ENCODE data around the gene SLC7A8. TPM values are rescaled to one million over a fixed set of nuclear protein-coding genes. Genes with fewer than 3 reads are reported as not detected.

Gene SLC7A8
- total RNA-seq, 4 donors from 2014 or later = 32.4 to 67.4 (median 42.9) TPM

GRCh38 chr14:23145794-23146350 lies 37.6 kb downstream of the SLC7A8 start:
- intact Hi-C loops (cut with DNase I; ENCODE audit: low total_unique reads) = no loop called here
- no peak overlapping the region for H3K4me3 ChIP-seq (ENCODE audit: low read depth, poor library complexity, severe bottlenecking)
- 50 to 70% methylated on average over 4 of the region's 4 CpGs for WGBS, 2 donors
- TF ChIP-seq POLR2A (IDR thresholded peaks at IDR 0.05) = no peak
- TF ChIP-seq, protein P1, sequence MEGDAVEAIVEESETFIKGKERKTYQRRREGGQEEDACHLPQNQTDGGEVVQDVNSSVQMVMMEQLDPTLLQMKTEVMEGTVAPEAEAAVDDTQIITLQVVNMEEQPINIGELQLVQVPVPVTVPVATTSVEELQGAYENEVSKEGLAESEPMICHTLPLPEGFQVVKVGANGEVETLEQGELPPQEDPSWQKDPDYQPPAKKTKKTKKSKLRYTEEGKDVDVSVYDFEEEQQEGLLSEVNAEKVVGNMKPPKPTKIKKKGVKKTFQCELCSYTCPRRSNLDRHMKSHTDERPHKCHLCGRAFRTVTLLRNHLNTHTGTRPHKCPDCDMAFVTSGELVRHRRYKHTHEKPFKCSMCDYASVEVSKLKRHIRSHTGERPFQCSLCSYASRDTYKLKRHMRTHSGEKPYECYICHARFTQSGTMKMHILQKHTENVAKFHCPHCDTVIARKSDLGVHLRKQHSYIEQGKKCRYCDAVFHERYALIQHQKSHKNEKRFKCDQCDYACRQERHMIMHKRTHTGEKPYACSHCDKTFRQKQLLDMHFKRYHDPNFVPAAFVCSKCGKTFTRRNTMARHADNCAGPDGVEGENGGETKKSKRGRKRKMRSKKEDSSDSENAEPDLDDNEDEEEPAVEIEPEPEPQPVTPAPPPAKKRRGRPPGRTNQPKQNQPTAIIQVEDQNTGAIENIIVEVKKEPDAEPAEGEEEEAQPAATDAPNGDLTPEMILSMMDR (IDR thresholded peaks at IDR 0.05) = no peak
- peak in 1 of 2 donors; percentile 73 for DNase-seq (ENCODE audit: low spot score in 2 of 2)

- no peak for DNase-seq (ENCODE audit: low spot score in 2 of 2)
- WGBS, 2 donors = 37 to 74% methylated on average over 1 of the region's 1 CpG
- H3K4me3 ChIP-seq (ENCODE audit: low read depth, poor library complexity, severe bottlenecking) = no peak overlapping the region
- TF ChIP-seq POLR2A (IDR thresholded peaks at IDR 0.05) = no peak
- TF ChIP-seq, protein P1 (IDR thresholded peaks at IDR 0.05) = no peak
- intact Hi-C loops (cut with DNase I; ENCODE audit: low total_unique reads) = no loop called here
Observed at GRCh38 chr14:23143911-23144310, 39.5 kb downstream of the SLC7A8 start.

- intact Hi-C loops (cut with DNase I; ENCODE audit: low total_unique reads) = no loop called here
- TF ChIP-seq POLR2A (IDR thresholded peaks at IDR 0.05) = no peak
- TF ChIP-seq, protein P1 (IDR thresholded peaks at IDR 0.05) = no peak
- DNase-seq (ENCODE audit: low spot score in 2 of 2) = no peak
- no peak overlapping the region for H3K4me3 ChIP-seq (ENCODE audit: low read depth, poor library complexity, severe bottlenecking)
- 52 to 71% methylated on average over 4 of the region's 4 CpGs for WGBS, 2 donors
Observed at GRCh38 chr14:23142826-23143225, 40.6 kb downstream of the SLC7A8 start.

- no peak for TF ChIP-seq POLR2A (IDR thresholded peaks at IDR 0.05)
- TF ChIP-seq, protein P1 (IDR thresholded peaks at IDR 0.05) = no peak
- intact Hi-C loops (cut with DNase I; ENCODE audit: low total_unique reads) = no loop called here
- no peak overlapping the region for H3K4me3 ChIP-seq (ENCODE audit: low read depth, poor library complexity, severe bottlenecking)
- 44 to 46% methylated on average over 7 of the region's 7 CpGs for WGBS, 2 donors
- peak in 1 of 2 donors; percentile 90 for DNase-seq (ENCODE audit: low spot score in 2 of 2)
Observed at GRCh38 chr14:23141706-23142444, 41.6 kb downstream of the SLC7A8 start.

- TF ChIP-seq, protein P1 (IDR thresholded peaks at IDR 0.05) = no peak
- no peak for TF ChIP-seq POLR2A (IDR thresholded peaks at IDR 0.05)
- DNase-seq (ENCODE audit: low spot score in 2 of 2) = no peak
- H3K4me3 ChIP-seq (ENCODE audit: low read depth, poor library complexity, severe bottlenecking) = no peak overlapping the region
- WGBS, 2 donors = 92 to 97% methylated on average over 6 of the region's 6 CpGs
- intact Hi-C loops (cut with DNase I; ENCODE audit: low total_unique reads) = no loop called here
Observed at GRCh38 chr14:23140371-23140770, 43.1 kb downstream of the SLC7A8 start.

All from lower leg skin (tissue), 4 donors.